Measurements from ENCODE around the gene RAD23A.

DNA sequence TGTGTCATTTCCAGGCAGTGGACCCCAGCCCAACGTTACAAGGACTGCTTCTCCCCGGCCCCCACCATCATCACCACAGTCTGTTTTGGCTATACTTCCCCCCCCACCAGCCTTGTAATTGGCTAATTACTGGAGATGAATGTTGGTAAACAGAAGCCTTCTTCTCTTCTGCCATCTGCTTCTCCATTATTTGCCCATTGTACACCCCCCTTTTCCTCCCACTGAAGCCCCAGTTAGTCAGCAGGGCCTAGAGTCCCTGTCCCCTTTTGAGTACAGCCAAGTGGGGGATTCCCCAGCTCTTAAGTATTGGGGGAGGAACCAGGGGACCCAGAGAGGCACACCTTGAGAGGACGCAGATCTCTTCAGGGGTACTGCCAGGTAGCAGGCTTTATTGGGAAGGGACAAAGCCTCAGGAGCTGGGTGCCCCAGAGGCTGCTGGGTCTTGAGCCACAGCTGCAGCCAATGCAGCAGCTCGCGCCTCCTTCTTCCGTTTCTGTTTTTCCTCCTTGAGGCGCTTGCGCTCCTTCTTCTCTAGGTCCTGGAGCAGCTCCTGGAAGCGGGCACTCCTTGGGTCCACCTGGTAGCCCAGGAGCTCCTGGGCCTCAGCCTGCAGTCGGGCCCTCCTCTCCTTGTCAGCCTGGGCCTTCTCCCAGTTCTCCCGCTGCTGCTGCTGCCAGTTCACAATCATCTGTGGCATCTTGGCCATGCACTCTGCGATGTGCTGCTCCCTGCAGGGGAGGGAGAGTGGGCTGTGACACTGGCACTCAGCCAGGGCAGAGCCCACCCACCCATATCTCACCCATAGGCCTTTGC lies 8.3 kb downstream of the RAD23A start:
- TF ChIP-seq, protein P1, sequence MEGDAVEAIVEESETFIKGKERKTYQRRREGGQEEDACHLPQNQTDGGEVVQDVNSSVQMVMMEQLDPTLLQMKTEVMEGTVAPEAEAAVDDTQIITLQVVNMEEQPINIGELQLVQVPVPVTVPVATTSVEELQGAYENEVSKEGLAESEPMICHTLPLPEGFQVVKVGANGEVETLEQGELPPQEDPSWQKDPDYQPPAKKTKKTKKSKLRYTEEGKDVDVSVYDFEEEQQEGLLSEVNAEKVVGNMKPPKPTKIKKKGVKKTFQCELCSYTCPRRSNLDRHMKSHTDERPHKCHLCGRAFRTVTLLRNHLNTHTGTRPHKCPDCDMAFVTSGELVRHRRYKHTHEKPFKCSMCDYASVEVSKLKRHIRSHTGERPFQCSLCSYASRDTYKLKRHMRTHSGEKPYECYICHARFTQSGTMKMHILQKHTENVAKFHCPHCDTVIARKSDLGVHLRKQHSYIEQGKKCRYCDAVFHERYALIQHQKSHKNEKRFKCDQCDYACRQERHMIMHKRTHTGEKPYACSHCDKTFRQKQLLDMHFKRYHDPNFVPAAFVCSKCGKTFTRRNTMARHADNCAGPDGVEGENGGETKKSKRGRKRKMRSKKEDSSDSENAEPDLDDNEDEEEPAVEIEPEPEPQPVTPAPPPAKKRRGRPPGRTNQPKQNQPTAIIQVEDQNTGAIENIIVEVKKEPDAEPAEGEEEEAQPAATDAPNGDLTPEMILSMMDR (IDR thresholded peaks at IDR 0.05), result no peak
- TF ChIP-seq ZFX (IDR thresholded peaks at IDR 0.05; ENCODE audit: borderline replicate concordance), result no peak
